Aorta (tissue), 5 donors: ENCODE data around the gene COL8A1. TPM values are rescaled to one million over a fixed set of nuclear protein-coding genes. Genes with fewer than 3 reads are reported as not detected.
A peak's percentile ranks its signal among the peaks of the same experiment; 100 is the strongest.

ENCODE experiments used
- ATAC-seq: fragments of 200-7000 bp; cut with Tn5 transposase; one replicate; pipeline ENCODE4 v1.9.1; 2022; ENCODE audit warnings: moderate library complexity; ENCODE audit not compliant: low FRiP score
- DNase-seq, 2 donors: peaks; one replicate each; pipeline ENCODE4 v3.0.0-alpha.2; 2020
- H3K27ac ChIP-seq, 2 donors: one replicate each; pipeline ENCODE4 v1.5.1; 2013; ENCODE audit warnings: low read length in 2 of 2, mild to moderate bottlenecking in 2 of 2, moderate library complexity in 2 of 2, control low read depth in 1 of 2, inconsistent platforms in 1 of 2, low read depth in 1 of 2
- H3K27me3 ChIP-seq, 2 donors: one replicate each; pipeline ENCODE4 v1.6.1; 2013; ENCODE audit warnings: control low read depth in 1 of 2, low read length in 1 of 2, mild to moderate bottlenecking in 1 of 2, moderate library complexity in 1 of 2; ENCODE audit not compliant: insufficient read depth in 2 of 2, control insufficient read depth in 1 of 2
- H3K36me3 ChIP-seq, 2 donors: one replicate each; pipeline ENCODE4 v1.6.1; 2013; ENCODE audit warnings: control low read depth in 1 of 2, low read length in 1 of 2, mild to moderate bottlenecking in 1 of 2; ENCODE audit not compliant: insufficient read depth in 2 of 2, control insufficient read depth in 1 of 2
- H3K4me1 ChIP-seq, 2 donors: one replicate each; pipeline ENCODE4 v1.6.1; 2013; ENCODE audit warnings: low read length in 2 of 2, control low read depth in 1 of 2, mild to moderate bottlenecking in 1 of 2, moderate library complexity in 1 of 2; ENCODE audit not compliant: insufficient read depth in 2 of 2, control insufficient read depth in 1 of 2
- H3K4me3 ChIP-seq, 2 donors: one replicate each; pipeline ENCODE4 v1.5.1; 2013; ENCODE audit warnings: low read length in 2 of 2, control low read depth in 1 of 2, mild to moderate bottlenecking in 1 of 2
- H3K9me3 ChIP-seq: one replicate; pipeline ENCODE4 v1.6.1; 2013; ENCODE audit warnings: mild to moderate bottlenecking, low read length; ENCODE audit not compliant: control insufficient read depth
- WGBS, 2 donors: extraction: QIAGEN DNeasy Blood & Tissue Kit; methylation state at CpG; one replicate each; pipeline ENCODE4 v1.1.7; 2013; 5-methylcytosine and 5-hydroxymethylcytosine counted together
- intact Hi-C, 2 donors: fragments of 100-400 bp; cut with DNase I; formaldehyde crosslinking; loops; one replicate each; pipeline versions ENCODE4 v1.14.2 to v1.15.0; 2022
- polyA plus RNA-seq, 2 donors: library from polyadenylated mRNA; stranded (reverse); fragments of 200-250 nt; gene quantifications; one replicate each; pipeline ENCODE4 v1.2.3, GENCODE V29; 2013
- total RNA-seq, 2 donors: library from RNA; stranded (reverse); fragmentation: NEBNext Ultra II Directional; extraction: Animal tissue kit (Norgen Biotek cat#: 25700); gene quantifications; one replicate each; pipeline ENCODE4 v1.2.1, GENCODE V29; 2021
- donor health status: healthy with polysubstance abuse.
- donor health status: Bipolar disorder and iron deficiency.
- donor health status: DM: no; HTN: no; CAD: no.
- donor health status: DM: no; HTN: no; CAD: no.
- donor health status: DM: yes; HTN: yes; CAD: no.

The COL8A1 gene
- total and polyA plus RNA-seq, 4 donors: 208 to 514 (median 270) TPM

DNA sequence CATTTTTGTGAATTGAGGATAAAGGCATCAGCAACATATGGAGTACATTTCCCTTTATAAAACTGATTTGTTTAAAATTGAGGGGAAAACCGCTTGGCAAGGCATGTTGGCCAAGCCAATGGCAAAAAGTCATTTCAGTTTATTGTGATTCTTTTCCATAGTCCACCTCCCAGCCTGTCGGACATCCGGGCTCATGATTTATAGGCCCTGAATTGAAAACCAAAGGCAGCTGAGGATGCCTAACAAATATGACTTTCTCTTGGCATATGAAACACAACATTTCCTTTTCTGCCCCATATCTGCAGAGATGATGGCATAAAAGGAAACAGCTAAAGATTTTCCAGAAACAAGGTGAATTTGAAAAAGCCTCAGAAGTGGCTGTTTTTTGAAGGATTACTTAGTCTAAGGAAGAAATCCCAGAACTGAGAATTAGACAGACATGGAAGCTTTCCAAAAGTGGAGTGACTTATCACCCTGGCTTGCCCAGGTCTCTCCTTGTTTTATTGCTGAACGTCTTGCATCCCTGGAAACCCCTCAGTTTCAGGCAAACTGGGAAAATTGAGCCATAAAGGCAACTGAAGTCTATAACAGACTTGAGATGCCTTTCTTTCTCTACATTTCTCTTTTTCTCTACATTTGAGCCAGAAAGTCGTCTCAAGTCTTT is 74.0 kb downstream of the COL8A1 start:
- WGBS, 2 donors: 72 to 80% methylated on average over 5 of the region's 5 CpGs
- DNase-seq: no peak
- Histone ChIP-seq H3K27me3 (no peaks in the 10 kb centered on the region), H3K9me3 (no peaks in the 10 kb centered on the region), H3K4me3 (no peak overlapping the region), H3K36me3 (peaks cover 3 to 6% of the 10 kb centered on the region in 2 donors), H3K27ac (no peak overlapping the region), H3K4me1 (peaks cover 7 to 18% of the 10 kb centered on the region in 2 donors)
- no peak for ATAC-seq
- intact Hi-C loops: no loop called here

- ATAC-seq: no peak
- DNase-seq: peak in 1 of 2 donors; percentile 34
- 77 to 79% methylated on average over 5 of the region's 5 CpGs for WGBS, 2 donors
- intact Hi-C loops: no loop called here
- Histone ChIP-seq H3K9me3 (no peaks in the 10 kb centered on the region), H3K27me3 (no peaks in the 10 kb centered on the region), H3K36me3 (peaks cover 3 to 5% of the 10 kb centered on the region in 2 donors), H3K4me1 (peaks cover 7 to 18% of the 10 kb centered on the region in 2 donors), H3K4me3 (no peak overlapping the region), H3K27ac (no peak overlapping the region)
These were observed 75.0 kb downstream of the COL8A1 start for GRCh38 chr3:99713440-99713839.

DNA sequence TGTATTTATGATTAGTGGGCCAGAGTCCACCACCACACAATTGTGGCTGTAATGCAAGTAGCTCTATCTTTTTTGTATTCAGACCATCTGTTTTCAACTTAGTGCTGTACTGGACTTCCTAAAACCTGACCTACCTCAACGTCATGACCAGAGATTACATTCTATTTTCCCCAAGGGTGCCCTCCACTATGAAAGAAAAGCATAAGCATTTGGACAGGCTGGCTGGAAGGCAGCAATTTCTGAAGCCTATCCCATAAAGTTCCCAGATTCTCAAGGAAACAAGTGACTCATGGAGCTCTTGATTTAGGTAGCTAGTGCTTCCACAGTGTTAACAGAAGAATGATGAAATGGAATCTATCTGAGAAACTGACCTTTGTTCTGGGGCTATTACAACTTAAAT is 75.8 kb downstream of the COL8A1 start:
- ATAC-seq (peak; percentile 27), DNase-seq (no peak)
- no peaks in the 10 kb centered on the region for H3K27me3 ChIP-seq
- H3K9me3 ChIP-seq: no peaks in the 10 kb centered on the region
- peaks cover 2 to 18% of the 10 kb centered on the region in 2 donors for H3K4me1 ChIP-seq
- no peak overlapping the region for H3K27ac ChIP-seq
- H3K4me3 ChIP-seq: no peak overlapping the region
- 19 to 37% methylated on average over 1 of the region's 1 CpG for WGBS, 2 donors
- H3K36me3 ChIP-seq: peaks cover 0 to 3% of the 10 kb centered on the region in 2 donors
- intact Hi-C loops: no loop called here

- H3K36me3 ChIP-seq: peaks cover 0 to 3% of the 10 kb centered on the region in 2 donors
- DNase-seq (no peak), ATAC-seq (no peak)
- no peak overlapping the region for H3K4me3 ChIP-seq
- H3K4me1 ChIP-seq: peaks cover 2 to 18% of the 10 kb centered on the region in 2 donors
- H3K27ac ChIP-seq: no peak overlapping the region
- H3K9me3 ChIP-seq: no peaks in the 10 kb centered on the region
- intact Hi-C loops: no loop called here
- 78 to 82% methylated on average over 2 of the region's 2 CpGs for WGBS, 2 donors
- no peaks in the 10 kb centered on the region for H3K27me3 ChIP-seq
These were observed 76.2 kb downstream of the COL8A1 start for GRCh38 chr3:99714575-99714974.

DNA sequence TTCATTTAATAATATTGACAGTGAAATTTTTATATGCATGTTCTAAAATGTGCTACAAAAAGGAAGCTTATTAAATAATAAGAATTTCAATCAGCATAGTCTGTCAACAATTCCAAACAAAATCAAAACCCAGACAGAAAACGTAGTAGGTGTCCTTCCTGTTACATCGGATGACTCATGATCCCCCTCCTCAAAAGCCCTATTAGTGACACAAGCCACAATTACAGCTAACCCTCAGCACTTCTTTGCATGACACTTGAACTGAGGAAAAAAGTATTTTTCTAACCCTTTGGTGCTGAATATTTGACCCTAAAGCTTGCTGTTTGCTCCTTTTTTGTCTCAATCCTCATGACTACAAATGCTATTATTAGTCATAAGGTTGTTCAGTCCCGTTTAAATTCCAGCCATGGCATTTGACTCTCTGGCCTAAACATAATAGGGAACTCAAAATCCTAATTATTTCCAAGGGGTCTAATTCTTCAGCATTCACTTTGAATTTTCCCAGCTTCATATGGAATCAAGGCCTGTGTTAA is 78.1 kb downstream of the COL8A1 start:
- H3K27ac ChIP-seq: no peak overlapping the region
- H3K36me3 ChIP-seq: no peaks in the 10 kb centered on the region
- no peak for ATAC-seq
- peaks cover 2 to 21% of the 10 kb centered on the region in 2 donors for H3K4me1 ChIP-seq
- 39 to 43% methylated on average over 3 of the region's 3 CpGs for WGBS, 2 donors
- H3K4me3 ChIP-seq: no peak overlapping the region
- no peaks in the 10 kb centered on the region for H3K27me3 ChIP-seq
- no peak for DNase-seq
- no peaks in the 10 kb centered on the region for H3K9me3 ChIP-seq
- intact Hi-C loops: no loop called here

- H3K9me3 ChIP-seq: no peaks in the 10 kb centered on the region
- H3K4me1 ChIP-seq: peaks cover 1 to 9% of the 10 kb centered on the region in 2 donors
- WGBS, 2 donors: 41 to 48% methylated on average over 8 of the region's 8 CpGs
- no peak for ATAC-seq
- no peak overlapping the region for H3K4me3 ChIP-seq
- peak overlapping the region in 1 of 2 donors; percentile 17 for H3K27ac ChIP-seq
- DNase-seq: peak in 1 of 2 donors; percentile 81
- no peaks in the 10 kb centered on the region for H3K27me3 ChIP-seq
- intact Hi-C loops: no loop called here
- no peaks in the 10 kb centered on the region for H3K36me3 ChIP-seq
These were observed 82.7 kb downstream of the COL8A1 start for GRCh38 chr3:99720985-99721632.

- WGBS, 2 donors: 73 to 82% methylated on average over 2 of the region's 2 CpGs
- DNase-seq (no peak), ATAC-seq (no peak)
- peaks cover 1 to 6% of the 10 kb centered on the region in 2 donors for H3K4me1 ChIP-seq
- intact Hi-C loops: no loop called here
- H3K27me3 ChIP-seq: no peaks in the 10 kb centered on the region
- H3K9me3 ChIP-seq: no peaks in the 10 kb centered on the region
- no peak overlapping the region for H3K4me3 ChIP-seq
- H3K27ac ChIP-seq: no peak overlapping the region
- no peaks in the 10 kb centered on the region for H3K36me3 ChIP-seq
These were observed 83.2 kb downstream of the COL8A1 start for GRCh38 chr3:99721633-99722007.

DNA sequence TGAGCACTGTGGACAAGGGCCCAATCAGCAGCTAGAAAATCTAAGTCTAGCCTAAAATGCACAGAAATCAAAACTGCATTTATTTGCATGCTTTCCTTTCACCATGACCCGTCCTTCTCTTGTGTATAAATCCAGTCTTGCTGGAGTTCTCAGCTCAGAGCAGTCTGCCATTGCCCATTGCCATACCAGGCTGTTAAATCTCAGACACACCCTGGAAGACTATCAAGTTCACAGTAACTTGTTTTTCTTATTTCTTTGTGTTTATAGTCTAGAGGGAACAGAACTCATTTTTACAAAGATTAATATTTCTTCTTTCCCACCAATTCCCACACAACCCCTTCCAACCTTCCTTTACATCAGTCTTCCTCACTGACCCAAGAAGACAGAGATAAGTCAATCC is 85.9 kb downstream of the COL8A1 start:
- intact Hi-C loops: no loop called here
- DNase-seq: no peak
- H3K36me3 ChIP-seq: no peaks in the 10 kb centered on the region
- H3K27ac ChIP-seq: no peak overlapping the region
- H3K4me1 ChIP-seq: peaks cover 1 to 3% of the 10 kb centered on the region in 2 donors
- H3K4me3 ChIP-seq: no peak overlapping the region
- no peaks in the 10 kb centered on the region for H3K27me3 ChIP-seq
- 36 to 41% methylated on average over 1 of the region's 1 CpG for WGBS, 2 donors
- no peak for ATAC-seq
- H3K9me3 ChIP-seq: no peaks in the 10 kb centered on the region

DNA sequence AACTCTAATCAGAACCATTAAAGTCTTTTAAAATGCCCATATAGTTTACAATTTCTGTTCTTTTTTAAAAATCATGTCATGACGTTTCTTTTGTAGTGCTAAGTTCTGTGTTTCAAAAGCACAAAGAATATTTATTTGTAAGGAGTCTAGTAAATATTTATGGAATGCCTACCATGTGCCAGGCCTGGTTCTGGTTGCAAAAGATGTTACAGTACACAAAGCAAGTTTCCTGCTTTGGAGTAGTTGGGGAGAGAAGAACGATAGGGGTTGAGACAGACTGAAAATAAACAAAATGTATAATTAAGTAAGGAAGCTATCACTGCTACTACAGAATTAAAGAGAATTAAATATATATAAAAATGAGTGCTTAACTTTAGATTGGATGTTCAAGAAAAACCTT is 92.5 kb downstream of the COL8A1 start:
- H3K4me3 ChIP-seq: no peak overlapping the region
- DNase-seq (no peak), ATAC-seq (no peak)
- no peaks in the 10 kb centered on the region for H3K27me3 ChIP-seq
- whole genome bisulfite sequencing, 2 donors: 68 to 74% methylated on average over 2 of the region's 2 CpGs
- intact Hi-C loops: no loop called here
- no peaks in the 10 kb centered on the region for H3K4me1 ChIP-seq
- H3K9me3 ChIP-seq: no peaks in the 10 kb centered on the region
- no peaks in the 10 kb centered on the region for H3K36me3 ChIP-seq
- no peak overlapping the region for H3K27ac ChIP-seq
